GM23248 (cell line): ENCODE measurements around the gene HSCB. TPM values are rescaled to one million over a fixed set of nuclear protein-coding genes. Genes with fewer than 3 reads are reported as not detected.

Source experiments
- DNase-seq: peaks from one replicate; pipeline ENCODE4 v3.0.0-alpha.2; 2015
- H2AFZ ChIP-seq: fragments of 200-600 bp; sonication (generic); 2 replicates; pipeline ENCODE4 v1.6.1; 2016; ENCODE audit warnings: antibody characterized with exemption
- H3F3A ChIP-seq: fragments of 200-600 bp; sonication (generic); 2 replicates; pipeline ENCODE4 v1.6.1; 2016; ENCODE audit warnings: mild to moderate bottlenecking, antibody characterized with exemption, mixed run types; ENCODE audit not compliant: insufficient read depth
- H3K27ac ChIP-seq: fragments of 200-600 bp; sonication (generic); 2 replicates; pipeline ENCODE4 v1.5.1; 2016; ENCODE audit warnings: mild to moderate bottlenecking
- H3K27me3 ChIP-seq: fragments of 200-600 bp; sonication (generic); replicated peaks from 2 replicates; pipeline ENCODE4 v1.6.1; 2016; ENCODE audit warnings: mild to moderate bottlenecking; ENCODE audit not compliant: insufficient read depth
- H3K36me3 ChIP-seq: fragments of 200-600 bp; sonication (generic); 2 replicates; pipeline ENCODE4 v1.6.1; 2016; ENCODE audit warnings: low read depth, mild to moderate bottlenecking
- H3K4me1 ChIP-seq: fragments of 200-600 bp; sonication (generic); 2 replicates; pipeline ENCODE4 v1.6.1; 2016; ENCODE audit warnings: mild to moderate bottlenecking; ENCODE audit not compliant: insufficient read depth
- H3K4me2 ChIP-seq: fragments of 200-600 bp; sonication (generic); one replicate; pipeline ENCODE4 v1.6.1; 2016; ENCODE audit warnings: mild to moderate bottlenecking; ENCODE audit not compliant: unreplicated experiment
- H3K4me3 ChIP-seq: fragments of 200-600 bp; sonication (generic); 2 replicates; pipeline ENCODE4 v1.5.1; 2016; ENCODE audit warnings: mild to moderate bottlenecking
- H3K79me2 ChIP-seq: fragments of 200-600 bp; sonication (generic); 2 replicates; pipeline ENCODE4 v1.6.1; 2016; ENCODE audit warnings: mild to moderate bottlenecking; ENCODE audit not compliant: insufficient read depth
- H3K9ac ChIP-seq: fragments of 200-600 bp; sonication (generic); 2 replicates; pipeline ENCODE4 v1.6.1; 2016; ENCODE audit warnings: mild to moderate bottlenecking
- H3K9me2 ChIP-seq: fragments of 200-600 bp; sonication (generic); 2 replicates; pipeline ENCODE4 v1.6.1; 2016; ENCODE audit warnings: mixed run types, mild to moderate bottlenecking, moderate library complexity; ENCODE audit not compliant: insufficient read depth
- H3K9me3 ChIP-seq: fragments of 200-600 bp; sonication (generic); one replicate; pipeline ENCODE4 v1.6.1; 2017; ENCODE audit warnings: low read depth
- H4K20me1 ChIP-seq: fragments of 200-600 bp; sonication (generic); 2 replicates; pipeline ENCODE4 v1.6.0; 2016; ENCODE audit not compliant: insufficient read depth
- EZH2 ChIP-seq: fragments of 200-600 bp; sonication (generic); IDR thresholded peaks from 2 replicates; pipeline ENCODE4 v1.6.1; 2018; ENCODE audit warnings: antibody characterized with exemption, mild to moderate bottlenecking; ENCODE audit not compliant: insufficient read depth, poor library complexity, severe bottlenecking
- EZH2phosphoT487 ChIP-seq: fragments of 200-600 bp; sonication (generic); IDR thresholded peaks from 2 replicates; pipeline ENCODE4 v1.6.1; 2018; ENCODE audit warnings: antibody characterized with exemption, moderate library complexity, mild to moderate bottlenecking, low read depth; ENCODE audit not compliant: insufficient read depth
- WGBS, 2 experiments: methylation state at CpG; one replicate each; pipeline ENCODE4 v1.1.6; 2015 to 2017; ENCODE audit warnings: low lambda C conversion rate in 2 of 2, low coverage in 1 of 2; ENCODE audit errors: missing lambda C conversion rate in 2 of 2; 5-methylcytosine and 5-hydroxymethylcytosine counted together
- in situ Hi-C: fragments of 300-500 bp; cut with MboI; formaldehyde crosslinking; loops from 2 replicates; pipeline ENCODE4 v1.15.0; 2020
- polyA plus RNA-seq: library from polyadenylated mRNA; unstranded; fragments of >200 nt; fragmentation: Nextera tagmentation; extraction: Ambion mirVana; gene quantifications from 2 replicates; pipeline ENCODE4 v1.2.1, GENCODE V29; 2016
- total RNA-seq: library from RNA; depleted of rRNA; stranded (reverse); fragments of >200 nt; shearing (Covaris generic); gene quantifications from 2 replicates; pipeline ENCODE4 v1.2.3, GENCODE V29; 2014

HSCB gene
- total and polyA plus RNA-seq, 2 experiments from 2014 or later: 12.0 to 25.9 TPM

DNA sequence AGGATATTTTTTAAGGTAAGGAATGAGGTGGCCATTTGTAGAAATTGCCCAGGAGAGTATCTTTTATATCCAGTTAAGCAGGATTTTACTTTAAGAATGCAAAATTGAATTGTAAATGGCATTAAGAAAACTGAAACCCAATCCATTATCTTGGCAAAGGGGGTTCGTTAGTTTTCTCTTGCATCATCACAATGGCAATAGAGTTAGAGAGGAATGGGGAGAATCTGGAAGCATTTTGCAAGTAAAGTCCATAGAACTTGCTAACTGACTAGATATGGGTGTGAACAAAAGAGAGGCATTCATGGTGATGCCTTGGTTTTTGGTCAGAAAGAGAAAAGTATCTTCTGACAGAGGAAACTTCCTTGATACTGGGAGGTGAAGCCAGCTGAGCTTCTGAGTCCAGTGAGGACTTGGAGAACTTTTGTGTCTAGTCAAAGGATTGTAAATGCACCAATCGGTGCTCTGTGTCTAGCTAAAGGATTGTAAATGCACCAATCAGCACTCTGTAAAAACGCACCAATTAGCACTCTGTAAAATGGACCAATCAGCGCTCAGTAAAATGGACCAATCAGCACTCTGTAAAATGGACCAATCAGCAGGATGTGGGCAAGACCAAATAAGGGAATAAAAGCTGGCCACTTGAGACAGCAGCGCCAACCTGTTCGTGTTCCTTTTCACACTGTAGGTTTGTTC is 27.0 kb downstream of the HSCB start:
- WGBS, 2 experiments: 71 to 77% methylated on average over 6 of the region's 6 CpGs
- no peak overlapping the region for H3K4me3 ChIP-seq

DNA sequence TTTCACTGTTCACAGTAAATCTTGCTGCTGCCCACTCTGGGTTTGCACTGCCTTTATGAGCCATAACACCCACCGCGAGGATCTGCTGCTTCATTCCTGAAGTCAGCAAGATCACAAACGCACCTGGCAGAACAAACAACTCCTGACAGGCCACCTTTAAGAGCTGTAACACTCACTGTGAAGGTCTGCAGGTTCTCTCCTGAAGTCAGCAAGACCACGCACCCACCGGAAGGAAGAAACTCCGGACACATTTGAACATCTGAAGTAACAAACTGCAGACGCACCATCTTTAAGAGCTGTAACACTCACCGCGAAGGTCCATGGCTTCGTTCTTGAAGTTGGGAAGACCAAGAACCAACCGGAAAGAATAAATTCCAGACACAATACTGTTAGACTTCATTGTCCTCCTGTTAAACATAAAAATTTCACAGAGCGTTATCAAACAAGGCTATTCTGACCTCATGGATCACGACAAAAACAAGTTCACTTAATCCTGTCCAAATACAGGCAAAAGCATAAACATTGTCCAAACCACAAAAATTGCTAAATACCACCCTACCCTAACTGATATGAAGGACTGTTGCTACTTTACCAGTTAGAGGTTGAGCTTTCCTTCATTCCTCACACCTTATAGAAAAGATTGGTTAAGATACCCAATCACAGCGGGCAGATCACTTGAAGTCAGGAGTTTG is 27.7 kb downstream of the HSCB start:
- Histone ChIP-seq H3F3A (peaks cover 12% of the 10 kb centered on the region), H3K79me2 (peaks cover 10% of the 10 kb centered on the region), H3K36me3 (peaks cover 3% of the 10 kb centered on the region; the same call in 1 of the 2 replicates), H3K4me3 (no peak overlapping the region), H3K27ac (no peak overlapping the region), H3K27me3 (no peaks in the 10 kb centered on the region), H3K9ac (no peak overlapping the region), H3K9me2 (no peaks in the 10 kb centered on the region), H3K9me3 (no peaks in the 10 kb centered on the region), H3K4me2 (no peak overlapping the region), H4K20me1 (no peaks in the 10 kb centered on the region), H3K4me1 (0 out of 2 replicates have a peak, but pooled peaks cover 4% of the 10 kb centered on the region), H2AFZ (no peak overlapping the region)
- 57 to 70% methylated on average over 14 of the region's 14 CpGs for WGBS, 2 experiments
- DNase-seq: no peak
- TF ChIP-seq EZH2 (no peak), EZH2phosphoT487 (no peak)
- in situ Hi-C loops: no loop called here

More for the DNA sequence above, 27.0 kb downstream of the HSCB start:
- no peak overlapping the region for H3K9ac ChIP-seq
- H3F3A ChIP-seq: peaks cover 8% of the 10 kb centered on the region
- H3K79me2 ChIP-seq: peaks cover 3% of the 10 kb centered on the region; the same call in 1 of the 2 replicates
- no peaks in the 10 kb centered on the region for H3K36me3 ChIP-seq
- no peaks in the 10 kb centered on the region for H3K9me2 ChIP-seq
- no peak overlapping the region for H2AFZ ChIP-seq
- no peaks in the 10 kb centered on the region for H4K20me1 ChIP-seq
- no peak for DNase-seq
- H3K4me1 ChIP-seq: no peaks in the 10 kb centered on the region
- TF ChIP-seq EZH2phosphoT487 (no peak), EZH2 (no peak)
- in situ Hi-C loops: no loop called here
- H3K4me2 ChIP-seq: no peak overlapping the region
- no peaks in the 10 kb centered on the region for H3K27me3 ChIP-seq
- no peaks in the 10 kb centered on the region for H3K9me3 ChIP-seq
- no peak overlapping the region for H3K27ac ChIP-seq

DNA sequence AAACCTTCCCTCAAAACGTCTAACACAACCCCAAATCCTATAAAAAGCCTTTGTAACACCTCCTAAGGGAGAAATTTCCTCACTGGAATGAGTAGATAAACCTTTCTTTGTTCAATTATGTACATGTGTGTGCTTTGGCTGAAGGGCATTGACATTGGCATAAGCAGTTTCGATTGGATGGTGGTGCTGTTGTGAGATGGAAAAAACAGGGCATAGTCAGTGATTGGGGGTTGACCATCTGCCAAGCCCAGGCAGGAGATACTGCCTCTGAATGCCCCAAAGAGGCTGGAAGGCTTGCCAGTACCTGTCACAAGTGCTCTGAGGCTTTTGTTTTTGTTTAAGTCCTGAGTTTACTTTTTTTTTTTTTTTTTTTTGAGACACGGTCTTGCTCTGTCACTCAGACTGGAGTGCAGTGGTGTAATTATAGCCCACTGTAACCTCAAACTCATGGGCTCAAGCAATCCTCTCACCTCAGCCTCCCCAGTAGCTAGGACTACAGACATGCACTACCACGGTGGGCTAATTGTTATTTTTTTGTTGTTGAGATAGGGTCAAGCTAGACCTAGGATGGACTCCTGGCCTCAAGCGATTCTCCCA is 29.5 kb downstream of the HSCB start:
- H3F3A ChIP-seq: peaks cover 12% of the 10 kb centered on the region
- H3K4me2 ChIP-seq: no peak overlapping the region
- peaks cover 14% of the 10 kb centered on the region for H3K36me3 ChIP-seq
- H3K4me1 ChIP-seq: 0 out of 2 replicates have a peak, but pooled peaks cover 8% of the 10 kb centered on the region
- 62 to 70% methylated on average over 5 of the region's 5 CpGs for WGBS, 2 experiments
- H3K27me3 ChIP-seq: no peaks in the 10 kb centered on the region
- TF ChIP-seq EZH2 (no peak), EZH2phosphoT487 (no peak)
- no peaks in the 10 kb centered on the region for H3K9me2 ChIP-seq
- H3K9me3 ChIP-seq: no peaks in the 10 kb centered on the region
- peaks cover 27% of the 10 kb centered on the region for H3K79me2 ChIP-seq
- DNase-seq: no peak
- no peak overlapping the region for H3K27ac ChIP-seq
- H3K9ac ChIP-seq: no peak overlapping the region
- in situ Hi-C loops: no loop called here
- H3K4me3 ChIP-seq: no peak overlapping the region
- no peak overlapping the region for H2AFZ ChIP-seq
- H4K20me1 ChIP-seq: no peaks in the 10 kb centered on the region

DNA sequence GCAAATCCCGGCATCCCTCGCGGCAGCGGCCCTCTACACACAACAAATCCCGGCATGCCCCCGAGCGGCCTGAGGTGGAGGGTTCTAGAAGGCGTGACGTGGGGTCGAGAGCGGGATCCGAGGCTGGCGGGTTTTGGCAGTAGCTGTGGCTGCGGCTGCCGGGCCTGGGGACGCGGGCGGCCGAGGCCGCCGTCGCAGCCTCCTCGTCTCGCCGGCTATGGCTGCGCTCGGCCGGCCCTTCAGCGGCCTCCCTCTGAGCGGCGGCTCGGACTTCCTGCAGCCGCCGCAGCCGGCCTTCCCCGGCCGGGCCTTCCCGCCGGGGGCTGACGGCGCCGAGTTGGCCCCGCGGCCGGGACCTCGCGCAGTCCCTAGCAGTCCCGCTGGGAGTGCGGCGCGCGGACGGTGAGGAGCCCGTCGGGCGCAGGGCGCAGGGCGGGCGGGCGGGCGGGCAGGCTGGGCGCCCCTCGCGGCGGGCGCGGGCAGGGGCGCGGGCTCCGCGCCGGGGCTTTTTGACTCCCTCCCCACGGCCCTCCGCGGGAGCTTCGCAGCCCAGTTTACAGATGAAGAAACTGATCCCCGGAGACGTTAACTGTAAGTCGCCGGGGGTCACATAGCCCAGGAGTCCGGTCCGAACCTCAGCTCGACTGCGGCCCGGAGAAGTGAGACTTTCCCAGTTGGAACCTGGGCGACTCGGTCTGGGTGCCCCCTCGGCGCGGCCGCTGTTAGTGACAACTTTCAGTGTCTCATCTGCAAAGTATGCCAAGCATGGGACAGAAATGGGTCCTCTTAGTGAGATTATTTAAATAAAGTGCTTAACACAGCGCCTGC is 31.0 kb downstream of the HSCB start, which contains the start of gene CCDC117:
TSS of gene CCDC117 (plus strand) at position 63 of the 828 bp plus-strand sequence. CDS start at position 218, 155 bp downstream.
- H3K4me1 ChIP-seq: 0 out of 2 replicates have a peak, but pooled peaks cover 8% of the 10 kb centered on the region
- H3K9ac ChIP-seq: peak within 1 kb of the TSS; percentile 95
- in situ Hi-C loops: no loop called here
- peaks cover 14% of the 10 kb centered on the region for H3K36me3 ChIP-seq
- H3K9me2 ChIP-seq: no peaks in the 10 kb centered on the region
- peaks cover 12% of the 10 kb centered on the region for H3F3A ChIP-seq
- no peaks in the 10 kb centered on the region for H4K20me1 ChIP-seq
- TF ChIP-seq EZH2: no peak
- TF ChIP-seq EZH2phosphoT487: no peak
- H2AFZ ChIP-seq: peak within 1 kb of the TSS; percentile 95
- peaks cover 43% of the 10 kb centered on the region for H3K79me2 ChIP-seq
- H3K27me3 ChIP-seq: no peaks in the 10 kb centered on the region
- 1 to 2% methylated on average over 27 to 41 of the region's 92 CpGs for WGBS, 2 experiments
- peak within 1 kb of the TSS; percentile 84 for H3K4me2 ChIP-seq
- peak within 1 kb of the TSS; percentile 82 for H3K4me3 ChIP-seq
- no peaks in the 10 kb centered on the region for H3K9me3 ChIP-seq
- peak; percentile 98 for DNase-seq
- H3K27ac ChIP-seq: peak within 1 kb of the TSS; percentile 92
